Thyroid gland (tissue), 4 donors: ENCODE measurements around the gene AMDHD1. TPM values are rescaled to one million over a fixed set of nuclear protein-coding genes. Genes with fewer than 3 reads are reported as not detected.
"Not testable (repeated sequence)": the region's sequence is repeated elsewhere in the genome, so short reads cannot be mapped to it uniquely, and the experiment has no call there.

Experiments used
- DNase-seq, 2 donors: peaks; one replicate each; pipeline ENCODE4 v3.0.0-alpha.2; 2019
- H3K27ac ChIP-seq, 3 donors: fragments of 200-600 bp; sonication (generic); 1 replicate in 2 of 3; 2 replicates in 1 of 3; pipeline ENCODE4 v1.5.1; 2016 to 2019; ENCODE audit warnings: mild to moderate bottlenecking in 1 of 3, moderate library complexity in 1 of 3
- H3K27me3 ChIP-seq: fragments of 200-600 bp; sonication (generic); one replicate; pipeline ENCODE4 v1.5.1; 2019
- H3K36me3 ChIP-seq, 2 donors: fragments of 200-600 bp; sonication (generic); one replicate each; pipeline ENCODE4 v1.5.1; 2016 to 2019
- H3K4me1 ChIP-seq, 2 donors: fragments of 200-600 bp; sonication (generic); one replicate each; pipeline ENCODE4 v1.5.1; 2017 to 2019
- H3K4me3 ChIP-seq, 3 donors: fragments of 200-600 bp; sonication (generic); replicated peaks in 1 of 3; 1 replicate in 2 of 3; 2 replicates in 1 of 3; pipeline ENCODE4 v1.5.1; 2016; ENCODE audit warnings: mild to moderate bottlenecking in 1 of 3
- H3K9me3 ChIP-seq: fragments of 200-600 bp; sonication (generic); one replicate; pipeline ENCODE4 v1.5.1; 2017
- POLR2A ChIP-seq, 2 donors: fragments of 450-650 bp; IDR thresholded peaks; one replicate each; pipeline ENCODE4 v1.6.1; 2017; ENCODE audit warnings: antibody characterized with exemption in 2 of 2, mild to moderate bottlenecking in 2 of 2, moderate library complexity in 1 of 2
- WGBS, 2 donors: methylation state at CpG; one replicate each; pipeline ENCODE4 v1.1.5; 2017; 5-methylcytosine and 5-hydroxymethylcytosine counted together
- intact Hi-C: fragments of 100-400 bp; cut with DNase I; formaldehyde crosslinking; loops from one replicate; pipeline ENCODE4 v1.15.1; 2023
- total RNA-seq, 4 donors: library from RNA; depleted of rRNA; stranded (reverse); fragments of >200 nt; gene quantifications; one replicate each; pipeline ENCODE4 v1.2.3, GENCODE V29; 2016
- TF ChIP-seq, protein P1 (sequence below), 6 experiments: fragments of 200-600 bp in 3 of 6; fragments of 450-650 bp in 3 of 6; sonication (generic) in 3 of 6; IDR thresholded peaks; one replicate each; pipeline ENCODE4 v1.5.1; 2016 to 2019; ENCODE audit warnings: antibody characterized with exemption in 6 of 6, mild to moderate bottlenecking in 2 of 6, inconsistent platforms in 1 of 6, moderate library complexity in 1 of 6

The AMDHD1 gene
- total RNA-seq, 4 donors from 2014 or later, result 0.54 to 0.81 (median 0.78) TPM; not detected in 1

DNA sequence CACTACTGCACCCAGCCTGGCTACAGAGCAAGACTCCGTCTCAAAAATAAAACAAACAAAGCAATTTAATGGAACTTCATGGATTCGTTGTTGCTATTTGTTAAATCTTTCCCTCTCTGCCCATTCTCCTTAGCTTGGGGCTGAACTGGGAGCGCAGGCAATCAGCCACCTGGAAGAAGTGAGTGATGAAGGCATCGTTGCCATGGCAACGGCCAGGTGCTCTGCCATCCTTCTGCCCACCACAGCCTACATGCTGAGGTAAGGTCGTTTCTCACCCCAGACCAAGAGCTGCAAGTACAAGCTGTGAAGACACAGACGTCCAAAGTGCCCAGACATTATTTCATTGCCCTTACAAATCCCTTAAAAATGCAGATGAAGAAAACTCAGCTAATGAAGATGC is 19.1 kb downstream of the AMDHD1 start:
- intact Hi-C loops, result no loop called here
- no peak for TF ChIP-seq POLR2A (IDR thresholded peaks at IDR 0.05)
- TF ChIP-seq, protein P1, sequence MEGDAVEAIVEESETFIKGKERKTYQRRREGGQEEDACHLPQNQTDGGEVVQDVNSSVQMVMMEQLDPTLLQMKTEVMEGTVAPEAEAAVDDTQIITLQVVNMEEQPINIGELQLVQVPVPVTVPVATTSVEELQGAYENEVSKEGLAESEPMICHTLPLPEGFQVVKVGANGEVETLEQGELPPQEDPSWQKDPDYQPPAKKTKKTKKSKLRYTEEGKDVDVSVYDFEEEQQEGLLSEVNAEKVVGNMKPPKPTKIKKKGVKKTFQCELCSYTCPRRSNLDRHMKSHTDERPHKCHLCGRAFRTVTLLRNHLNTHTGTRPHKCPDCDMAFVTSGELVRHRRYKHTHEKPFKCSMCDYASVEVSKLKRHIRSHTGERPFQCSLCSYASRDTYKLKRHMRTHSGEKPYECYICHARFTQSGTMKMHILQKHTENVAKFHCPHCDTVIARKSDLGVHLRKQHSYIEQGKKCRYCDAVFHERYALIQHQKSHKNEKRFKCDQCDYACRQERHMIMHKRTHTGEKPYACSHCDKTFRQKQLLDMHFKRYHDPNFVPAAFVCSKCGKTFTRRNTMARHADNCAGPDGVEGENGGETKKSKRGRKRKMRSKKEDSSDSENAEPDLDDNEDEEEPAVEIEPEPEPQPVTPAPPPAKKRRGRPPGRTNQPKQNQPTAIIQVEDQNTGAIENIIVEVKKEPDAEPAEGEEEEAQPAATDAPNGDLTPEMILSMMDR (IDR thresholded peaks at IDR 0.05), result no peak
- H3K9me3 ChIP-seq, result no peaks in the 10 kb centered on the region
- no peak overlapping the region for H3K27ac ChIP-seq
- H3K36me3 ChIP-seq, result no peaks in the 10 kb centered on the region
- no peaks in the 10 kb centered on the region for H3K4me1 ChIP-seq
- no peak for DNase-seq
- no peaks in the 10 kb centered on the region for H3K27me3 ChIP-seq
- 59 to 72% methylated on average over 7 of the region's 7 CpGs for WGBS, 2 donors
- H3K4me3 ChIP-seq, result no peak overlapping the region

GRCh38 chr12:95963096-95963495 is 20.0 kb downstream of the AMDHD1 start:
- DNase-seq, result no peak
- no peak for TF ChIP-seq POLR2A (IDR thresholded peaks at IDR 0.05)
- TF ChIP-seq, protein P1 (IDR thresholded peaks at IDR 0.05), result no peak
- Histone ChIP-seq H3K4me3 (no peak overlapping the region), H3K27ac (no peak overlapping the region), H3K36me3 (no peaks in the 10 kb centered on the region), H3K9me3 (no peaks in the 10 kb centered on the region), H3K4me1 (no peaks in the 10 kb centered on the region), H3K27me3 (no peaks in the 10 kb centered on the region)
- intact Hi-C loops, result no loop called here
- 85% methylated on average over 2 of the region's 2 CpGs for whole genome bisulfite sequencing, 2 donors

DNA sequence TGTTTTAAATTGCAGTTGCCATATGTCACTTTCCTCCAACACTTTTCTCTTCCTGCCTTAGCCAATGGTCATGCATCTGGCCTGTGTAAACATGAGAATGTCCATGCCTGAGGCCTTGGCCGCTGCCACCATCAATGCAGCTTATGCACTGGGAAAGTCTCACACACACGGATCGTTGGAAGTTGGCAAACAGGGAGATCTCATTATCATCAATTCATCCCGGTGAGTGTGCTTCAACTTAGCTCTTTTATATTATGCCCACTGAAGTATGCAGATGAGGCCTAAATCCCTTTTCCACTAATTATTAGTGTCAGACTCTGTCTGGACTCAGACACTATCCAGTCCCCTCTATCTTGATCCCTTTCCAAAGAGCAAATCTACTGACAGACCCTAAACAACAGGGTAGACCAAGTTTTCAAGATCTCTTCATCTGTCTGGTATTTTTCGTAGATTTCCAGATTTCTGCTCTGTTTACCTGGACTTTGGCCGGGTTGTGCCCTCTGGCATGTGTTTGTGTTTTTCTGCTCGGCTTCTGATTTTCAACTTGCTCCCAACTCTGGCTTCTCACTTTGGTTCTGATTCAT is 23.2 kb downstream of the AMDHD1 start:
- Histone ChIP-seq H3K4me1 (no peaks in the 10 kb centered on the region), H3K27me3 (no peaks in the 10 kb centered on the region), H3K4me3 (no peak overlapping the region), H3K36me3 (no peaks in the 10 kb centered on the region), H3K27ac (no peak overlapping the region), H3K9me3 (no peaks in the 10 kb centered on the region)
- WGBS, 2 donors, result 75 to 80% methylated on average over 7 of the region's 7 CpGs
- DNase-seq, result no peak
- intact Hi-C loops, result no loop called here
- TF ChIP-seq, protein P1 (IDR thresholded peaks at IDR 0.05), result no peak
- no peak for TF ChIP-seq POLR2A (IDR thresholded peaks at IDR 0.05)

DNA sequence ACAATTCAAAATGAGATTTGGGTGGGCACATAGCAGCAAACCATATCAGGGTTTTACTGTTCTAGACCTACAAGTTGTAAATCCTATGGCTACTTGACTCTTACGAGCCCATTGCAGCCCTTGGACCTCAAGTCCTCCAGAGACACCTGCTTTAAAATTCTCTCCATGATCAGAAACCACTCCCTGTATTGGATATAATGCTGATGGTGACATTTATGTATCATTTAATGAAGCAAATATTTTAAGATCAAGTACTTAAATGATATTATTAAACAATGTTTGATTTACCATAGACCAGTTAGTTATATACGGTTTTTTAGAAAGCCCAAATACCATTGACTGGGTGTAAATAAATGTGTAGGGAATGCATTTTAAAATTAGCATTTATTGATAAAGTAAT is 24.2 kb downstream of the AMDHD1 start:
- H3K4me3 ChIP-seq, result no peak overlapping the region
- no peak for TF ChIP-seq POLR2A (IDR thresholded peaks at IDR 0.05)
- TF ChIP-seq, protein P1 (IDR thresholded peaks at IDR 0.05), result no peak
- 97 to 98% methylated on average over 2 of the region's 2 CpGs for WGBS, 2 donors

DNA sequence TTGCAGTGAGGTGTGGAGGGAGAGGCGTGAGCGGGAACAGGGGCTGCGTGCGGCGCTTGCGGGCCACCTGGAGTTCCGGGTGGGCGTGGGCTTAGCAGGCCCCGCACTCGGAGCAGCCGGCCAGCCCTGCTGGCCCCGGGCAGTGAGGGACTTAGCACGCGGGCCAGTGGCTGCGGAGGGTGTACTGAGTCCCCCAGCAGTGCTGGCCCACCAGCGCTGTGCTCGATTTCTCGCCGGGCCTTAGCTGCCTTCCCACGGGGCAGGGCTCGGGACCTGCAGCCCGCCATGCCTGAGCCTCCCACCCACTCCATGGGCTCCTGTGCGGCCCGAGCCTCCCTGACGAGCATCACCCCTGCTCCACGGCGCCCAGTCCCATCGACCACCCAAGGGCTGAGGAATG is 26.0 kb downstream of the AMDHD1 start:
- H3K4me1 ChIP-seq, H3K9me3 ChIP-seq, DNase-seq, H3K27me3 ChIP-seq, H3K27ac ChIP-seq, H3K36me3 ChIP-seq, intact Hi-C loops, H3K4me3 ChIP-seq: not testable (repeated sequence)
- WGBS, 2 donors, result 97 to 100% methylated on average over 2 to 6 of the region's 28 CpGs

More for the DNA sequence above, 24.2 kb downstream of the AMDHD1 start:
- H3K9me3 ChIP-seq, result no peaks in the 10 kb centered on the region
- DNase-seq, result no peak
- H3K36me3 ChIP-seq, result no peaks in the 10 kb centered on the region
- intact Hi-C loops, result no loop called here
- H3K27ac ChIP-seq, result no peak overlapping the region
- H3K27me3 ChIP-seq, result no peaks in the 10 kb centered on the region
- no peaks in the 10 kb centered on the region for H3K4me1 ChIP-seq
